HEK293 (cell line): ENCODE data around the gene POLN.

Source experiments
- ZNF274 ChIP-seq, 2 experiments: fragments of 200-500 bp in 1 of 2; fragments of 450-650 bp in 1 of 2; sonication (Bioruptor generic) in 1 of 2; formaldehyde crosslinking in 1 of 2; IDR thresholded peaks; 2 replicates each; pipeline versions ENCODE4 v1.5.1 to v1.6.1; 2014 to 2016; ENCODE audit warnings: borderline replicate concordance in 1 of 2, inconsistent platforms in 1 of 2, low read length in 1 of 2, missing biosample characterization in 1 of 2, missing genetic modification characterization in 1 of 2
- TF ChIP-seq, protein P1 (sequence below): fragments of 450-650 bp; formaldehyde crosslinking; IDR thresholded peaks from 2 replicates; pipeline ENCODE4 v1.5.1; 2016; ENCODE audit warnings: missing biosample characterization, missing genetic modification characterization

- TF ChIP-seq, protein P1, sequence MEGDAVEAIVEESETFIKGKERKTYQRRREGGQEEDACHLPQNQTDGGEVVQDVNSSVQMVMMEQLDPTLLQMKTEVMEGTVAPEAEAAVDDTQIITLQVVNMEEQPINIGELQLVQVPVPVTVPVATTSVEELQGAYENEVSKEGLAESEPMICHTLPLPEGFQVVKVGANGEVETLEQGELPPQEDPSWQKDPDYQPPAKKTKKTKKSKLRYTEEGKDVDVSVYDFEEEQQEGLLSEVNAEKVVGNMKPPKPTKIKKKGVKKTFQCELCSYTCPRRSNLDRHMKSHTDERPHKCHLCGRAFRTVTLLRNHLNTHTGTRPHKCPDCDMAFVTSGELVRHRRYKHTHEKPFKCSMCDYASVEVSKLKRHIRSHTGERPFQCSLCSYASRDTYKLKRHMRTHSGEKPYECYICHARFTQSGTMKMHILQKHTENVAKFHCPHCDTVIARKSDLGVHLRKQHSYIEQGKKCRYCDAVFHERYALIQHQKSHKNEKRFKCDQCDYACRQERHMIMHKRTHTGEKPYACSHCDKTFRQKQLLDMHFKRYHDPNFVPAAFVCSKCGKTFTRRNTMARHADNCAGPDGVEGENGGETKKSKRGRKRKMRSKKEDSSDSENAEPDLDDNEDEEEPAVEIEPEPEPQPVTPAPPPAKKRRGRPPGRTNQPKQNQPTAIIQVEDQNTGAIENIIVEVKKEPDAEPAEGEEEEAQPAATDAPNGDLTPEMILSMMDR = no peak
- TF ChIP-seq ZNF274 (IDR thresholded peaks at IDR 0.05; ENCODE audit: low read length) (no peak), ZNF274 (tag by site-specific recombination; IDR thresholded peaks at IDR 0.05; ENCODE audit: borderline replicate concordance) (no peak)
Observed at GRCh38 chr4:2260344-2261109, 18.6 kb upstream of the POLN start.
